Hepatocyte (in vitro differentiated cells): Measurements from ENCODE around the gene SLF2. TPM values are rescaled to one million over a fixed set of nuclear protein-coding genes. Genes with fewer than 3 reads are reported as not detected.

Experiments
- DNase-seq: peaks from one replicate; pipeline ENCODE4 v3.0.0-alpha.2; 2016; ENCODE audit warnings: low spot score
- H2AFZ ChIP-seq: fragments of 200-600 bp; sonication (generic); 2 replicates; pipeline ENCODE4 v1.6.0; 2016; ENCODE audit warnings: antibody characterized with exemption, mild to moderate bottlenecking
- H3K27ac ChIP-seq: fragments of 200-600 bp; sonication (generic); 2 replicates; pipeline ENCODE4 v1.5.1; 2016; ENCODE audit warnings: mild to moderate bottlenecking
- H3K27me3 ChIP-seq: fragments of 200-600 bp; sonication (generic); 2 replicates; pipeline ENCODE4 v1.6.1; 2016
- H3K36me3 ChIP-seq: fragments of 200-600 bp; sonication (generic); replicated peaks from 2 replicates; pipeline ENCODE4 v1.5.1; 2016; ENCODE audit warnings: low read depth; ENCODE audit not compliant: insufficient read depth
- H3K4me1 ChIP-seq: fragments of 200-600 bp; sonication (generic); 2 replicates; pipeline ENCODE4 v1.5.1; 2016; ENCODE audit warnings: mild to moderate bottlenecking, moderate library complexity; ENCODE audit not compliant: insufficient read depth
- H3K4me2 ChIP-seq: fragments of 200-600 bp; sonication (generic); 2 replicates; pipeline ENCODE4 v1.6.0; 2016
- H3K4me3 ChIP-seq: fragments of 200-600 bp; sonication (generic); 2 replicates; pipeline ENCODE4 v1.5.1; 2016; ENCODE audit warnings: mild to moderate bottlenecking
- H3K79me2 ChIP-seq: fragments of 200-600 bp; sonication (generic); 2 replicates; pipeline ENCODE4 v1.6.0; 2017; ENCODE audit warnings: mild to moderate bottlenecking
- H3K9me2 ChIP-seq: fragments of 200-600 bp; sonication (generic); replicated peaks from 2 replicates; pipeline ENCODE4 v1.6.0; 2017; ENCODE audit warnings: mild to moderate bottlenecking; ENCODE audit not compliant: insufficient read depth
- H3K9me3 ChIP-seq: fragments of 200-600 bp; sonication (generic); 2 replicates; pipeline ENCODE4 v1.5.1; 2016; ENCODE audit warnings: low read depth, mild to moderate bottlenecking
- H4K20me1 ChIP-seq: fragments of 200-600 bp; sonication (generic); 2 replicates; pipeline ENCODE4 v1.6.0; 2016; ENCODE audit warnings: mild to moderate bottlenecking; ENCODE audit not compliant: insufficient read depth, poor library complexity, severe bottlenecking
- CTCF ChIP-seq: fragments of 200-600 bp; sonication (generic); IDR thresholded peaks from 2 replicates; pipeline ENCODE4 v1.5.1; 2016; ENCODE audit warnings: antibody characterized with exemption, mild to moderate bottlenecking; ENCODE audit not compliant: poor library complexity
- EZH2 ChIP-seq: fragments of 200-600 bp; sonication (generic); IDR thresholded peaks from 2 replicates; pipeline ENCODE4 v1.6.1; 2016; ENCODE audit warnings: antibody characterized with exemption, mild to moderate bottlenecking, borderline replicate concordance
- EZH2phosphoT487 ChIP-seq: fragments of 200-600 bp; sonication (generic); IDR thresholded peaks from one replicate; pipeline ENCODE4 v1.6.1; 2018; ENCODE audit warnings: antibody characterized with exemption, mild to moderate bottlenecking, low read depth, moderate library complexity; ENCODE audit not compliant: unreplicated experiment, severe bottlenecking
- WGBS: methylation state at CpG from one replicate; pipeline ENCODE4 v1.1.6; 2016; ENCODE audit warnings: low lambda C conversion rate; ENCODE audit errors: missing lambda C conversion rate; 5-methylcytosine and 5-hydroxymethylcytosine counted together
- polyA plus RNA-seq: library from polyadenylated mRNA; unstranded; fragments of >200 nt; fragmentation: Nextera tagmentation; extraction: Ambion mirVana; gene quantifications from 2 replicates; pipeline ENCODE4 v1.2.1, GENCODE V29; 2016
- total RNA-seq: library from RNA; depleted of rRNA; stranded (reverse); fragments of >200 nt; gene quantifications from 2 replicates; pipeline ENCODE4 v1.2.3, GENCODE V29; 2014

Gene SLF2
- total and polyA plus RNA-seq, 2 experiments from 2014 or later, result 11.7 to 23.5 TPM

- no peak for DNase-seq
- WGBS, result 93% methylated on average over 6 of the region's 6 CpGs
- no peak overlapping the region for H3K4me2 ChIP-seq
- H3K9me3 ChIP-seq, result no peaks in the 10 kb centered on the region
- TF ChIP-seq EZH2phosphoT487 (no peak), EZH2 (no peak), CTCF (no peak)
- no peaks in the 10 kb centered on the region for H4K20me1 ChIP-seq
- H3K4me3 ChIP-seq, result no peak overlapping the region
- H3K79me2 ChIP-seq, result no peaks in the 10 kb centered on the region
- H3K4me1 ChIP-seq, result no peaks in the 10 kb centered on the region
- H2AFZ ChIP-seq, result no peak overlapping the region
- H3K9me2 ChIP-seq, result no peaks in the 10 kb centered on the region
- no peak overlapping the region for H3K27ac ChIP-seq
- no peaks in the 10 kb centered on the region for H3K36me3 ChIP-seq
- H3K27me3 ChIP-seq, result no peaks in the 10 kb centered on the region
These were observed 11.7 kb upstream of the SLF2 start for GRCh38 chr10:100901051-100901450.

GRCh38 chr10:100902622-100903021 is 10.1 kb upstream of the SLF2 start:
- H3K27ac ChIP-seq, result no peak overlapping the region
- WGBS, result 89% methylated on average over 7 of the region's 7 CpGs

GRCh38 chr10:100904917-100905316 is 7.8 kb upstream of the SLF2 start:
- WGBS, result 65% methylated on average over 2 of the region's 2 CpGs
- Histone ChIP-seq H3K9me3 (no peaks in the 10 kb centered on the region), H3K4me2 (no peak overlapping the region), H3K4me1 (peaks cover 11% of the 10 kb centered on the region), H3K27ac (no peak overlapping the region), H3K36me3 (no peaks in the 10 kb centered on the region), H3K4me3 (no peak overlapping the region), H3K27me3 (no peaks in the 10 kb centered on the region), H3K9me2 (no peaks in the 10 kb centered on the region), H4K20me1 (no peaks in the 10 kb centered on the region), H3K79me2 (no peaks in the 10 kb centered on the region), H2AFZ (no peak overlapping the region)
- no peak for DNase-seq
- TF ChIP-seq EZH2, result no peak
- TF ChIP-seq EZH2phosphoT487, result no peak

More at GRCh38 chr10:100902622-100903021, 10.1 kb upstream of the SLF2 start:
- Histone ChIP-seq H4K20me1 (no peaks in the 10 kb centered on the region), H3K4me1 (no peaks in the 10 kb centered on the region), H3K9me3 (no peaks in the 10 kb centered on the region), H2AFZ (no peak overlapping the region), H3K27me3 (no peaks in the 10 kb centered on the region), H3K4me3 (no peak overlapping the region), H3K36me3 (no peaks in the 10 kb centered on the region), H3K79me2 (no peaks in the 10 kb centered on the region), H3K4me2 (no peak overlapping the region), H3K9me2 (no peaks in the 10 kb centered on the region)
- no peak for TF ChIP-seq EZH2phosphoT487
- no peak for TF ChIP-seq CTCF
- no peak for TF ChIP-seq EZH2
- no peak for DNase-seq

GRCh38 chr10:100907175-100907574 is 5.6 kb upstream of the SLF2 start:
- Histone ChIP-seq H2AFZ (no peak overlapping the region), H3K27me3 (no peaks in the 10 kb centered on the region), H3K4me2 (no peak overlapping the region), H4K20me1 (no peaks in the 10 kb centered on the region), H3K9me3 (no peaks in the 10 kb centered on the region), H3K9me2 (no peaks in the 10 kb centered on the region), H3K27ac (no peak overlapping the region), H3K36me3 (no peaks in the 10 kb centered on the region), H3K4me1 (peaks cover 26% of the 10 kb centered on the region), H3K79me2 (no peaks in the 10 kb centered on the region), H3K4me3 (no peak overlapping the region)
- 40% methylated on average over 1 of the region's 1 CpG for WGBS
- no peak for TF ChIP-seq EZH2
- TF ChIP-seq CTCF, result no peak
- no peak for TF ChIP-seq EZH2phosphoT487
- DNase-seq, result no peak
